Occipital lobe (tissue), 2 donors: Measurements from ENCODE around the gene PAXIP1. TPM values are rescaled to one million over a fixed set of nuclear protein-coding genes. Genes with fewer than 3 reads are reported as not detected.

ENCODE experiments used
- DNase-seq: peaks from one replicate; lab custom pipeline; 2025; lab: John Stamatoyannopoulos, UW
- total RNA-seq: library from RNA; depleted of rRNA; stranded (reverse); fragments of >200 nt; gene quantifications from one replicate; pipeline ENCODE4 v1.2.3, GENCODE V29; 2014

PAXIP1 gene
- total RNA-seq, 1 donor from 2014 or later, result 10.3 TPM

- no peak for DNase-seq
Observed at GRCh38 chr7:154912871-154913637, 89.9 kb downstream of the PAXIP1 start.

GRCh38 chr7:154911862-154912455 lies 91.0 kb downstream of the PAXIP1 start:
- DNase-seq, result no peak

GRCh38 chr7:154911411-154911810 lies 91.5 kb downstream of the PAXIP1 start:
- DNase-seq, result no peak

GRCh38 chr7:154910977-154911376 lies 91.9 kb downstream of the PAXIP1 start:
- no peak for DNase-seq

GRCh38 chr7:154910125-154910524 lies 92.8 kb downstream of the PAXIP1 start:
- no peak for DNase-seq

- no peak for DNase-seq
Observed at GRCh38 chr7:154909241-154910105, 93.5 kb downstream of the PAXIP1 start.

- DNase-seq, result no peak
Observed at GRCh38 chr7:154907651-154908620, 95.0 kb downstream of the PAXIP1 start.

GRCh38 chr7:154906736-154907355 lies 96.1 kb downstream of the PAXIP1 start:
- no peak for DNase-seq

GRCh38 chr7:154906201-154906600 lies 96.7 kb downstream of the PAXIP1 start:
- DNase-seq, result no peak

GRCh38 chr7:154905615-154906014 lies 97.3 kb downstream of the PAXIP1 start:
- DNase-seq, result no peak

GRCh38 chr7:154905146-154905545 lies 97.8 kb downstream of the PAXIP1 start:
- DNase-seq, result no peak

- no peak for DNase-seq
Observed at GRCh38 chr7:154903083-154903731, 99.7 kb downstream of the PAXIP1 start.

GRCh38 chr7:154902600-154903082 lies 100.3 kb downstream of the PAXIP1 start:
- DNase-seq, result no peak

- DNase-seq, result no peak
Observed at GRCh38 chr7:154899862-154900261, 103.1 kb downstream of the PAXIP1 start.

- no peak for DNase-seq
Observed at GRCh38 chr7:154898973-154899855, 103.7 kb downstream of the PAXIP1 start.

- DNase-seq, result no peak
Observed at GRCh38 chr7:154896076-154896475, 106.8 kb downstream of the PAXIP1 start.
